Caco-2 (cell line): ENCODE measurements around the gene NPFFR2. TPM values are rescaled to one million over a fixed set of nuclear protein-coding genes. Genes with fewer than 3 reads are reported as not detected.

ENCODE experiments used
- BruUV-seq: library from RNA; stranded (reverse); fragments of 400-500 nt; replicated peaks from 2 replicates; lab custom pipeline; 2021; lab: Mats Ljungman, UMichigan
- CTCF ChIA-PET: fragments of 300-600 bp; sonication (Branson Sonifier 250); formaldehyde crosslinking; loops from one replicate; lab custom pipeline; 2022; ENCODE audit warnings: antibody characterized with exemption; lab: Charles Lee
- POLR2A ChIA-PET: fragments of 300-600 bp; sonication (Branson Sonifier 250); formaldehyde crosslinking; loops from one replicate; lab custom pipeline; 2022; ENCODE audit warnings: antibody characterized with exemption; lab: Charles Lee
- DNase-seq, 2 experiments: peaks; one replicate each; pipeline versions ENCODE4 v3.0.0 to v3.0.0-alpha.2; 2020 to 2022
- H3K27me3 ChIP-seq: replicated peaks from 2 replicates; pipeline ENCODE4 v1.6.0; 2011; ENCODE audit warnings: low read length; ENCODE audit not compliant: control insufficient read depth, insufficient read depth
- H3K36me3 ChIP-seq: 2 replicates; pipeline ENCODE4 v1.5.1; 2011; ENCODE audit warnings: low read length; ENCODE audit not compliant: control insufficient read depth, insufficient read depth
- H3K4me1 ChIP-seq: fragments of 250-450 bp; sonication (Bioruptor Pico); 2 replicates; pipeline ENCODE4 v1.5.1; 2020; ENCODE audit warnings: mild to moderate bottlenecking
- H3K4me3 ChIP-seq: 2 replicates; pipeline ENCODE4 v1.5.1; 2011; ENCODE audit warnings: low read depth, mild to moderate bottlenecking, control low read depth, low read length
- H3K9me3 ChIP-seq: fragments of 250-450 bp; sonication (Bioruptor Pico); 2 replicates; pipeline ENCODE4 v1.5.1; 2020; ENCODE audit warnings: mild to moderate bottlenecking, moderate library complexity
- H3K27ac Mint-ChIP-seq: one replicate; pipeline ENCODE4 v1.8.0; 2022; ENCODE audit warnings: mixed read lengths; ENCODE audit not compliant: unreplicated experiment
- H3K27me3 Mint-ChIP-seq: one replicate; pipeline ENCODE4 v1.8.0; 2022; ENCODE audit warnings: mixed read lengths; ENCODE audit not compliant: insufficient read depth, unreplicated experiment
- H3K36me3 Mint-ChIP-seq: one replicate; pipeline ENCODE4 v1.8.0; 2022; ENCODE audit warnings: mild to moderate bottlenecking, mixed read lengths; ENCODE audit not compliant: insufficient read depth, unreplicated experiment
- H3K4me1 Mint-ChIP-seq: one replicate; pipeline ENCODE4 v1.8.0; 2022; ENCODE audit warnings: low read depth, mixed read lengths; ENCODE audit not compliant: unreplicated experiment
- H3K4me3 Mint-ChIP-seq: one replicate; pipeline ENCODE4 v1.8.0; 2022; ENCODE audit warnings: mild to moderate bottlenecking, moderate library complexity, mixed read lengths; ENCODE audit not compliant: unreplicated experiment
- H3K9me3 Mint-ChIP-seq: one replicate; pipeline ENCODE4 v1.8.0; 2022; ENCODE audit warnings: mixed read lengths; ENCODE audit not compliant: unreplicated experiment
- CTCF ChIP-seq, 2 experiments: fragments of 200-600 bp in 1 of 2; IDR thresholded peaks; 1 replicate in 1 of 2; 2 replicates in 1 of 2; pipeline versions ENCODE4 v1.5.1 to v1.8.0; 2011 to 2022; ENCODE audit warnings: antibody characterized with exemption in 1 of 2, control low read depth in 1 of 2, inconsistent platforms in 1 of 2, low read depth in 1 of 2, low read length in 1 of 2, mild to moderate bottlenecking in 1 of 2, moderate library complexity in 1 of 2; ENCODE audit not compliant: insufficient read depth in 1 of 2, severe bottlenecking in 1 of 2, unreplicated experiment in 1 of 2
- intact Hi-C: fragments of 100-400 bp; cut with micrococcal nuclease; formaldehyde crosslinking; loops from one replicate; pipeline ENCODE4 v1.10.0; 2022; ENCODE audit not compliant: unreplicated experiment
- total RNA-seq: library from RNA; stranded (reverse); gene quantifications from 2 replicates; pipeline ENCODE4 v1.2.3, GENCODE V29; 2022

The NPFFR2 gene
- total RNA-seq, 1 experiment from 2014 or later, result not detected

DNA sequence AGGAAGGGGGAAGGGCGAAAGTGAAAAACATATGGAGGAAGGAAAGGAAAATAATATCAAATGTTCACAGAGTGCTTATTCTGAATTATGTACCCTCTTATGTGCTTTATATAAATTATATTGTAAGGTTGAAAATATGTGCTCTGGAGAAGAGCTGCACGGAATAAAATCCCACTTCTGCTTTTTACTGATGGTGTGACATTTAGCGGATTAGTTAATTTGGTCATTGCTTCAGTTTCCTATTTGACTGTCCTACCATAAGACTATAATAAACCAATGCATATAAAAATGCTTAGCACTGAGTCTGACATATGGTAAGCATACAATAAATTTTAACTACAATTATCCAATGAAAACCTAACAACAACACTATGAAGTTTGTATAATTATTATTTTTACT is 86.2 kb downstream of the NPFFR2 start:
- ChIA-PET CTCF (no interaction called here), POLR2A (no interaction called here)
- Mint-ChIP-seq H3K4me3 (no peak overlapping the region), H3K36me3 (peaks cover 6% of the 10 kb centered on the region), H3K9me3 (no peaks in the 10 kb centered on the region), H3K4me1 (no peaks in the 10 kb centered on the region), H3K27ac (no peak overlapping the region), H3K27me3 (no peaks in the 10 kb centered on the region)
- no TSS peak for BruUV-seq
- Histone ChIP-seq H3K4me3 (no peak overlapping the region), H3K9me3 (no peaks in the 10 kb centered on the region), H3K4me1 (peaks cover 8% of the 10 kb centered on the region; the same call in 1 of the 2 replicates), H3K27me3 (no peaks in the 10 kb centered on the region), H3K36me3 (no peaks in the 10 kb centered on the region)
- intact Hi-C loops, result no loop called here
- DNase-seq, result no peak
- TF ChIP-seq CTCF (IDR thresholded peaks at IDR 0.05; ENCODE audit: insufficient read depth in 1 of 2, low read depth in 1 of 2, low read length in 1 of 2, severe bottlenecking in 1 of 2, unreplicated experiment in 1 of 2), result no peak

DNA sequence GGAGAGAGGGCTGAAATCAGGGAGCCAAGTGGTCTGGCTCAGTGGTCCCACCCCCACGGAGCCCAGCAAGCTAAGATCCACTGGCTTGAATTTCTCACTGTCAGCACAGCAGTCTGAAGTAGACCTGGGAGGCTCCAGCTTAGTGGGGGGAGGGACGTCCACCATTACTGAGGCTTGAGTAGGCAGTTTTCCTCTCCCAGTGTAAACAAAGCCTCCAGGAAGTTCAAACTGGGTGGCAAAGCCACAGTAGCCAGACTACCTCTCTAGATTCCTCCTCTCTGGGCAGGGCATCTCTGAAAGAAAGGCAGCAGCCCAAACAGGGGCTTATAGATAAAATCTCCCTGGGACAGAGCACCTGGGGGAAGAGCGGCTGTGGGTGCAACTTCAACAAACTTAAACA is 88.1 kb downstream of the NPFFR2 start:
- CTCF ChIA-PET, result no interaction called here
- Mint-ChIP-seq H3K4me1 (no peaks in the 10 kb centered on the region), H3K36me3 (peaks cover 6% of the 10 kb centered on the region), H3K27ac (no peak overlapping the region), H3K4me3 (no peak overlapping the region), H3K9me3 (no peaks in the 10 kb centered on the region), H3K27me3 (no peaks in the 10 kb centered on the region)
- Histone ChIP-seq H3K4me3 (no peak overlapping the region), H3K27me3 (no peaks in the 10 kb centered on the region), H3K9me3 (no peaks in the 10 kb centered on the region), H3K36me3 (no peaks in the 10 kb centered on the region), H3K4me1 (no peaks in the 10 kb centered on the region)
- DNase-seq, result no peak
- POLR2A ChIA-PET, result no interaction called here
- intact Hi-C loops, result no loop called here
- BruUV-seq, result no TSS peak
- TF ChIP-seq CTCF (IDR thresholded peaks at IDR 0.05; ENCODE audit: insufficient read depth in 1 of 2, low read depth in 1 of 2, low read length in 1 of 2, severe bottlenecking in 1 of 2, unreplicated experiment in 1 of 2), result no peak

- Mint-ChIP-seq H3K27me3 (no peaks in the 10 kb centered on the region), H3K36me3 (no peaks in the 10 kb centered on the region), H3K4me1 (no peaks in the 10 kb centered on the region), H3K9me3 (no peaks in the 10 kb centered on the region), H3K27ac (no peak overlapping the region), H3K4me3 (no peak overlapping the region)
- no peaks in the 10 kb centered on the region for H3K36me3 ChIP-seq
- no peak for DNase-seq
- H3K27me3 ChIP-seq, result no peaks in the 10 kb centered on the region
- intact Hi-C loops, result no loop called here
- no peak overlapping the region for H3K4me3 ChIP-seq
- CTCF ChIA-PET, result no interaction called here
- BruUV-seq, result no TSS peak
- H3K4me1 ChIP-seq, result no peaks in the 10 kb centered on the region
- H3K9me3 ChIP-seq, result no peaks in the 10 kb centered on the region
- no peak for TF ChIP-seq CTCF (IDR thresholded peaks at IDR 0.05; ENCODE audit: insufficient read depth in 1 of 2, low read depth in 1 of 2, low read length in 1 of 2, severe bottlenecking in 1 of 2, unreplicated experiment in 1 of 2)
- POLR2A ChIA-PET, result no interaction called here
Observed at GRCh38 chr4:72128741-72129140, 96.9 kb downstream of the NPFFR2 start.
